Measurements from ENCODE around the gene CLASP1.

DNA sequence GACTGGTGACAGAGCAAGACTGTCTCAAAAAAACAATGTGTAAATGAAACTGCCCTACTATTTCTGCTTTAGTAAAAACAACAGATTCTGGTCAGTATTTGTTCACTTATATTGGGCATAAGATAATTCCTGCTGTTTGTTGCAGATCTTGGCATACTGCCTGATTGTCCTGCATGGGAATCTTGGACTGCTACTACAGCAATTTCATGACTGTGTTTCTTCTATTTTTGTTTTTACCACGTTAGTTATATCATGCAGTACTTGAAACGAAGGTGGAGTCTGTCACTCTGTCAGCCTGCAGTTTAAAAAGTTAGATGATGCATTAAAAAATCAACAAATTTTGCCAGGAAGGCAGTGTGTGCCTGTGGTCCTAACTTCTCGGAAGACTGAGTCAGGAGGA lies 14.2 kb upstream of the CLASP1 start:
- TF ChIP-seq, protein P1, sequence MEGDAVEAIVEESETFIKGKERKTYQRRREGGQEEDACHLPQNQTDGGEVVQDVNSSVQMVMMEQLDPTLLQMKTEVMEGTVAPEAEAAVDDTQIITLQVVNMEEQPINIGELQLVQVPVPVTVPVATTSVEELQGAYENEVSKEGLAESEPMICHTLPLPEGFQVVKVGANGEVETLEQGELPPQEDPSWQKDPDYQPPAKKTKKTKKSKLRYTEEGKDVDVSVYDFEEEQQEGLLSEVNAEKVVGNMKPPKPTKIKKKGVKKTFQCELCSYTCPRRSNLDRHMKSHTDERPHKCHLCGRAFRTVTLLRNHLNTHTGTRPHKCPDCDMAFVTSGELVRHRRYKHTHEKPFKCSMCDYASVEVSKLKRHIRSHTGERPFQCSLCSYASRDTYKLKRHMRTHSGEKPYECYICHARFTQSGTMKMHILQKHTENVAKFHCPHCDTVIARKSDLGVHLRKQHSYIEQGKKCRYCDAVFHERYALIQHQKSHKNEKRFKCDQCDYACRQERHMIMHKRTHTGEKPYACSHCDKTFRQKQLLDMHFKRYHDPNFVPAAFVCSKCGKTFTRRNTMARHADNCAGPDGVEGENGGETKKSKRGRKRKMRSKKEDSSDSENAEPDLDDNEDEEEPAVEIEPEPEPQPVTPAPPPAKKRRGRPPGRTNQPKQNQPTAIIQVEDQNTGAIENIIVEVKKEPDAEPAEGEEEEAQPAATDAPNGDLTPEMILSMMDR (IDR thresholded peaks at IDR 0.05) = no peak
- TF ChIP-seq POLR2A (IDR thresholded peaks at IDR 0.05) = no peak
- TF ChIP-seq POLR2AphosphoS5 (IDR thresholded peaks at IDR 0.05) = no peak
- no peak for TF ChIP-seq EP300 (IDR thresholded peaks at IDR 0.05)

All from sigmoid colon (tissue), 4 donors.